Activated naive CD8-positive, alpha-beta T cell (primary cell): ENCODE data around the gene PI4KA.
"Not testable (repeated sequence)": the region's sequence is repeated elsewhere in the genome, so short reads cannot be mapped to it uniquely, and the experiment has no call there.

Experiments
- H3K27ac Mint-ChIP-seq: one replicate; pipeline ENCODE4 v1.8.0; 2021; ENCODE audit warnings: mixed read lengths
- H3K27me3 Mint-ChIP-seq: one replicate; pipeline ENCODE4 v1.8.0; 2021; ENCODE audit warnings: mixed read lengths
- H3K36me3 Mint-ChIP-seq: one replicate; pipeline ENCODE4 v1.8.0; 2021; ENCODE audit warnings: mixed read lengths
- H3K4me1 Mint-ChIP-seq: one replicate; pipeline ENCODE4 v1.8.0; 2021; ENCODE audit warnings: low read depth, mixed read lengths
- H3K4me3 Mint-ChIP-seq: one replicate; pipeline ENCODE4 v1.8.0; 2021; ENCODE audit warnings: mild to moderate bottlenecking, mixed read lengths
- H3K9me3 Mint-ChIP-seq: one replicate; pipeline ENCODE4 v1.8.0; 2021; ENCODE audit warnings: low read depth, mixed read lengths

Gene PI4KA

DNA sequence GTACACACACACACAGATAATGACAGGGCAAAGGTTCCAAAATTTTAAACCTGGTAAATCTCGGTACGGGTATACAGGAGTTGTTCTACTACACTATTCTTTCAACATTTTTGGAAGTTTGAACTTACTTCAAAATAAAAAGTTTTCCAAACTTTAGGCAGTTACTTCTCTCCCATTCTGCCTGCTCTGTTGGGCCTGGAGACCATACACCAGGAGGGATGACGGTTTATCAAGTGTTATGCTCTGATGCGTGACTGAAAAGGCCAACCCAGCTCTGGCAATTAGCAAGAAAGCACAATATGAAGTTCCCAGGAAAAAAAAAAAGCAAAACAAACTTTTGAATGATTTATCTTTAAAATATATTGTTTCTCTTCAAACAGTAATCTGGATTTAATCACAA is 83.7 kb downstream of the PI4KA start:
- Mint-ChIP-seq H3K9me3 (no peaks in the 10 kb centered on the region), H3K27me3 (no peaks in the 10 kb centered on the region), H3K27ac (no peak overlapping the region), H3K36me3 (peaks cover 1% of the 10 kb centered on the region), H3K4me1 (peaks cover 1% of the 10 kb centered on the region), H3K4me3 (no peak overlapping the region)

- peaks cover 3% of the 10 kb centered on the region for H3K36me3 Mint-ChIP-seq
- H3K27ac Mint-ChIP-seq, result no peak within 1 kb of the TSS
- H3K27me3 Mint-ChIP-seq, result no peaks in the 10 kb centered on the region
- no peak within 1 kb of the TSS for H3K4me3 Mint-ChIP-seq
- no peaks in the 10 kb centered on the region for H3K9me3 Mint-ChIP-seq
- peaks cover 1% of the 10 kb centered on the region for H3K4me1 Mint-ChIP-seq
Measured at GRCh38 chr22:20773793-20774212, 84.8 kb downstream of the PI4KA start, which contains the start of gene SERPIND1. SERPIND1 (plus strand) TSS chr22:20774113; CDS start chr22:20779313, 5,200 bp downstream.

DNA sequence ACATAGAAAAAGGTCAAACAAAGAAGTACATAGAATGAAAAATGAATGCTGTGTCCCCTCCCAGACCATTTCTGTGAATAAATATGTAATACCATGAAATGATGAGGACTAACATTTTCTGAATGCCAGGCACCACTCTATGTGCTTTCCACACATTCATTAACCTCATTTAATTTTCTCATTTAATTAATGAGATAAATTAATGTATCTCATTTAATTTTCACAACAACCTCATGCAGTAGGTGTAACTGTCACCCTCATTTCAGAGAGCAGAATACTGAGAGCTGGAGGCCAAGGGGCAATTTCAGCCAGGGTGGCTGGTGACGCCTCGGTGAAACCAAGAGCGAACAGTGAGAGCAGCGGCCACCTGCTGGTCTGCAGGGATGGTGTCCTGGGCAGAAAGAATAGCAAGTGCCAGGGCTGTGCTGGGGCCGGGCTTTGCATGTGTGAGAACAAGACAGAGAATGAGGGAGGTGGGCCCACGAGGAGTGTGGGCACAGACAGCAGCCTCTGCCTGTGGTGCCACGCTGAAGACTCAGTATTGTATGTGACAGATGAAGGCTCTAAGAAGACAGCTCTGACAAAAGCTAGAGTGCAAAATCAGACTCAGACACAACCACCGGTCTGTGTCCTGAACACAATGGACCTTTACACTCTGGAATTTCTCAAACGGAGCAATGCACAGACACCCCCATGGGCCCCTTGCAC is 86.5 kb downstream of the PI4KA start:
- no peaks in the 10 kb centered on the region for H3K27me3 Mint-ChIP-seq
- H3K9me3 Mint-ChIP-seq, result no peaks in the 10 kb centered on the region
- no peak overlapping the region for H3K27ac Mint-ChIP-seq
- peaks cover 3% of the 10 kb centered on the region for H3K36me3 Mint-ChIP-seq
- peaks cover 2% of the 10 kb centered on the region for H3K4me1 Mint-ChIP-seq
- no peak overlapping the region for H3K4me3 Mint-ChIP-seq

DNA sequence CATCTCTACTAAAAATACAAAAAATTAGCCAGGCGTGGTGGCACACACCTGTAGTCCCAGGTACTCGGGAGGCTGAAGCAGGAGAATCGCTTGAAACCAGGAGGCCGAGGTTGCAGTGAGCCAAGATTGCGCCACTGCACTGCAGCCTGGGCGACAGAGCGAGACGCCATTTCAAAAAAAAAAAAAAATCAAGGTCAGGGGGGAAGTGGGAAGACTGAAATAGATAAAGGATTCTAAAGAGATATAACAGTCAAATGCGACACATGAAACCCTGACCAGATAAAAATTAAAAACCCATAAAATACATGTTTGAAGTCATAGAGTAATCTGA is 89.2 kb downstream of the PI4KA start:
- H3K4me1 Mint-ChIP-seq, H3K27ac Mint-ChIP-seq, H3K36me3 Mint-ChIP-seq, H3K9me3 Mint-ChIP-seq, H3K27me3 Mint-ChIP-seq, H3K4me3 Mint-ChIP-seq: not testable (repeated sequence)

DNA sequence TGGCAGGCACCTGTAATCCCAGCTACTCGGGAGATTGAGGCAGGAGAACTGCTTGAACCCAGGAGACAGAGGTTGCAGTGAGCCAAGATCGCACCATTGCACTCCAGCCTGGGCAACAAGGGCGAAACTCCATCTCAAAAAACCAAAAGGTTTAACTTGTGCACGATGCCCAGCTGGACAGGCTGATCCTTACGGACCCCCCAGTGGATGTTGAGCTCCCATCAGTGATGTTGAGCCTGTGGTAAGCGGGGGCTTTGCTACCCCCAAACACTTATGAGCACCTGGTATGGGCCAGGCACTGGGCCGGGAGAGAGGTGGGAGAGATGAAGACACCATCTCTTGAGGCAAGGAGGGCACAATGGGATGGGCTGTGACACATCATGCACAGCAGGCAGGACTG is 92.1 kb downstream of the PI4KA start:
- Mint-ChIP-seq H3K27ac (no peak overlapping the region), H3K27me3 (no peaks in the 10 kb centered on the region), H3K4me3 (no peak overlapping the region), H3K36me3 (peaks cover 13% of the 10 kb centered on the region), H3K4me1 (peaks cover 2% of the 10 kb centered on the region), H3K9me3 (no peaks in the 10 kb centered on the region)

- H3K4me3 Mint-ChIP-seq, result no peak overlapping the region
- H3K4me1 Mint-ChIP-seq, result peaks cover 2% of the 10 kb centered on the region
- H3K36me3 Mint-ChIP-seq, result peaks cover 15% of the 10 kb centered on the region
- H3K27ac Mint-ChIP-seq, result no peak overlapping the region
- H3K27me3 Mint-ChIP-seq, result no peaks in the 10 kb centered on the region
- H3K9me3 Mint-ChIP-seq, result no peaks in the 10 kb centered on the region
Measured at GRCh38 chr22:20765938-20766337, 92.7 kb downstream of the PI4KA start.

- Mint-ChIP-seq H3K4me1 (peaks cover 2% of the 10 kb centered on the region), H3K36me3 (peaks cover 16% of the 10 kb centered on the region), H3K4me3 (no peak overlapping the region), H3K27ac (no peak overlapping the region), H3K9me3 (no peaks in the 10 kb centered on the region), H3K27me3 (no peaks in the 10 kb centered on the region)
Measured at GRCh38 chr22:20764729-20765128, 93.9 kb downstream of the PI4KA start.

DNA sequence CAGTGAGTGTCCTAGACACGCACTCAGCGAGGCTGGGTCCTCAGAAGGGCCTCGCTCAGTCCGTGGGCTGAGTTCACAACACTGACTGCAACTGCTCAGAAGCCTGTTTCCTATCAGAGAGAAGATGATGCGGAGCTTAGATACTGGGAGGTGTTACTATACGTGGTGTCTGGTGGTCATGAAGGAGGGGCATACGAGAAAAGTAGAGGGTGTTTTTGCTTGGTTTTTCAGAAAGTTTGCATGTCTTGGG is 94.2 kb downstream of the PI4KA start:
- Mint-ChIP-seq H3K4me3 (no peak overlapping the region), H3K27me3 (no peaks in the 10 kb centered on the region), H3K9me3 (no peaks in the 10 kb centered on the region), H3K36me3 (peaks cover 16% of the 10 kb centered on the region), H3K4me1 (peaks cover 2% of the 10 kb centered on the region), H3K27ac (no peak overlapping the region)

DNA sequence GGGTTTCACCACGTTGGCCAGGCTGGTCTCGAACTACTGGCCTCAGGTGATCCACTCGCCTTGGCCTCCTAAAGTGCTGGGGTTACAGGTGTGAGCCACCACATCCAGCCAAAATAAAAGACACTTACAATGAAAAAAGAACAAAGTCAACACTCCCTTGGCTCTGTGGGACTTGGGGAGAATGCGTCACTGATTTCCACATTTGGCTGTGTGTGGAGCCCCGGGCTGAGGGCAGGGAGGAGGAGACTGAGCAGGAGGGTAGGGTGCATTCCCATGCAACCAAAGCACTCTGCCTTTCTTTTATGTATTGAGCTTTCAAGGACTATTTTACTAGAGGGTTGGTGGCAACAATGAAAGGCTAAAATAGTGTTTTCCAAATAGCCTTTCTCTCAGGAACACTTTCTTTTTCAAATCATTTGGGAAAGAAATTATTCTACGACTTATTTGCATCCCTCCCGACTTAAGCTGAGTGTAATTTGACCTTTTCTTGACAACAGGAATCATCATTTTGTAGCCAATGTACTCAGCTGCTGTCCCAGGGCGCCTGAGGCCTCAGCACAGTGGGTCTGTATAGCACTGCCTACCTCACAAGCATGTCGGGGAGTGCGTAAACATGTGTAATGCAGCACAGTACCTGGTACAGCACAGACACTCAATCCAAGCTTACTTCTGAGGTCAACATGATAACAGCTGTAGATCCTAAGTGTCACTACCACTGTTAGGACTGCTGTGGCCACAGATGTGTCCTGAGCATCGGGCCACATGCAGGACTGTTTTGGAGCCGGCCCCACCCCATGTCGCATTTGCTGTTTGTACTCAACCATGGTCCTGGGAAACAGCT is 94.8 kb downstream of the PI4KA start:
- peaks cover 16% of the 10 kb centered on the region for H3K36me3 Mint-ChIP-seq
- no peaks in the 10 kb centered on the region for H3K9me3 Mint-ChIP-seq
- no peak overlapping the region for H3K27ac Mint-ChIP-seq
- H3K4me3 Mint-ChIP-seq, result no peak overlapping the region
- H3K27me3 Mint-ChIP-seq, result no peaks in the 10 kb centered on the region
- H3K4me1 Mint-ChIP-seq, result peaks cover 2% of the 10 kb centered on the region

- H3K4me1 Mint-ChIP-seq, result no peaks in the 10 kb centered on the region
- no peak overlapping the region for H3K27ac Mint-ChIP-seq
- H3K27me3 Mint-ChIP-seq, result no peaks in the 10 kb centered on the region
- H3K4me3 Mint-ChIP-seq, result no peak overlapping the region
- no peaks in the 10 kb centered on the region for H3K9me3 Mint-ChIP-seq
- H3K36me3 Mint-ChIP-seq, result peaks cover 16% of the 10 kb centered on the region
Measured at GRCh38 chr22:20762233-20762796, 96.3 kb downstream of the PI4KA start.

DNA sequence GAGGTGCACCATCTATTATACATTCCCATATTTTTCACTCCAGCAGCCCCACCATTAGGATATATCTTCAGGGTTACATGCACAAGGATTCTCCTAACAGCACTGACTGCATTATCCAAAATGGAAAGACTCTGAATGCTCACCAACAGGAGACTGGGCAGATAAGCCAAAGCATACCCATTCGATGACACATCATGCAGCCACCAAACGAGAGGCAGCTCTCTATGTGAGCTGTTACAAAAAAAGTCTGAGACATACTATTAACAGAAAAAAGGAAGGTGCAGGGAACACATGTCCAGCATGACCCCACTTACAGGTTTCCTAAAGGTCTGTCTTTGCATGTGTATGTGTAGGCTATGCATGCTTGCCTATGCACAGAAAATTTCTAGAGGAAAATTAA is 97.1 kb downstream of the PI4KA start:
- H3K9me3 Mint-ChIP-seq, result no peaks in the 10 kb centered on the region
- H3K36me3 Mint-ChIP-seq, result peaks cover 18% of the 10 kb centered on the region
- H3K27ac Mint-ChIP-seq, result no peak overlapping the region
- H3K4me3 Mint-ChIP-seq, result no peak overlapping the region
- H3K27me3 Mint-ChIP-seq, result no peaks in the 10 kb centered on the region
- no peaks in the 10 kb centered on the region for H3K4me1 Mint-ChIP-seq

DNA sequence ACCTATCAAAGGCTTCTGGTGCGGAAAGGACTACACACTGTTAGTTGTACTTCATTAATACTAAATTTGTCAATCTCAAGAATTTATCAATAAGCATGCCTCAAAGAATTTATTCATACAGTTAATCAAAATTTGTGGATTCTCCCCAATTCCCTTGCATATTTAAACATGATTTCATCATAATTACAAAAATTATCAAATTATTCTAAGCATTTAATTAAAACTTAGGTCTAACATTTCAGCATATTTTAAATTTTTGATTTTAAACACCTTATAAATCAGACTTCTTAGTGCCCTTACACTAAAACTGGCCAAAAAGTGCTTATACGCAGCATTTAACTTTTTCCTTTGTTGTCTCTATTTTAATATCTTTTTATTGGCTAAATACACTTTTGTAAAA is 98.5 kb downstream of the PI4KA start:
- no peaks in the 10 kb centered on the region for H3K9me3 Mint-ChIP-seq
- H3K36me3 Mint-ChIP-seq, result peaks cover 18% of the 10 kb centered on the region
- H3K4me1 Mint-ChIP-seq, result no peaks in the 10 kb centered on the region
- no peak overlapping the region for H3K4me3 Mint-ChIP-seq
- H3K27ac Mint-ChIP-seq, result no peak overlapping the region
- no peaks in the 10 kb centered on the region for H3K27me3 Mint-ChIP-seq

DNA sequence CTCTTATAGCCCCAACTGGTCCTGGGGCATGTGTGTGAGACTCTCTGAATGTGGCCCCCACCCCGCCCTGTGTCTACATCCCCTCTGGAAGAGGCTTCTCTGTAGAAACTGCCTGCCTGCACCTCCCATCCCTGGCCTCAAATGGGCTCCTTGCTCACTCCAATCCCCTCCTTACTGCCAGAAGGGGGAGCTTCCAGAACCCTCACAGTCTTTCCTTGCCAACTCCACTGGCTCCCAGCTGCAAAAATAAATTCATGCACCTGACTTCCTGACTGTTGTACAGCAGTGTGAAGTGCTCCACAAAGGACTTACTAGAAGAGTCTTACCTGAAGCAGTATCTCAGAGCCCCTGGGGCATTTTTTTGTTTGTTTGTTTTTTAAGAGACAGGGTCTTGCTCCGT is 99.9 kb downstream of the PI4KA start:
- Mint-ChIP-seq H3K27ac (no peak overlapping the region), H3K4me1 (no peaks in the 10 kb centered on the region), H3K36me3 (peaks cover 11% of the 10 kb centered on the region), H3K27me3 (no peaks in the 10 kb centered on the region), H3K9me3 (no peaks in the 10 kb centered on the region), H3K4me3 (no peak overlapping the region)

- Mint-ChIP-seq H3K4me3 (no peak overlapping the region), H3K36me3 (peaks cover 8% of the 10 kb centered on the region), H3K27ac (no peak overlapping the region), H3K9me3 (no peaks in the 10 kb centered on the region), H3K4me1 (no peaks in the 10 kb centered on the region), H3K27me3 (no peaks in the 10 kb centered on the region)
Measured at GRCh38 chr22:20756846-20757245, 101.8 kb downstream of the PI4KA start.

- H3K27ac Mint-ChIP-seq, result no peak overlapping the region
- no peaks in the 10 kb centered on the region for H3K27me3 Mint-ChIP-seq
- H3K36me3 Mint-ChIP-seq, result peaks cover 2% of the 10 kb centered on the region
- H3K4me3 Mint-ChIP-seq, result no peak overlapping the region
- H3K9me3 Mint-ChIP-seq, result no peaks in the 10 kb centered on the region
- no peaks in the 10 kb centered on the region for H3K4me1 Mint-ChIP-seq
Measured at GRCh38 chr22:20752873-20753272, 105.7 kb downstream of the PI4KA start.
